Fibroblast of lung (primary cell): ENCODE data around the gene LYVE1.

Experiments
- EZH2 ChIP-seq: IDR thresholded peaks from 2 replicates; pipeline ENCODE4 v1.5.1; 2012; ENCODE audit warnings: low read length, control low read depth, mild to moderate bottlenecking; ENCODE audit errors: missing control alignments
- TF ChIP-seq, protein P1 (sequence below), 2 donors: IDR thresholded peaks in 1 of 2; conservative IDR thresholded peaks in 1 of 2; 1 replicate in 1 of 2; 2 replicates in 1 of 2; pipeline ENCODE4 v1.5.1; 2011 to 2012; ENCODE audit warnings: low read length in 2 of 2, control low read depth in 1 of 2, inconsistent platforms in 1 of 2, low read depth in 1 of 2, mild to moderate bottlenecking in 1 of 2

- TF ChIP-seq, protein P1, sequence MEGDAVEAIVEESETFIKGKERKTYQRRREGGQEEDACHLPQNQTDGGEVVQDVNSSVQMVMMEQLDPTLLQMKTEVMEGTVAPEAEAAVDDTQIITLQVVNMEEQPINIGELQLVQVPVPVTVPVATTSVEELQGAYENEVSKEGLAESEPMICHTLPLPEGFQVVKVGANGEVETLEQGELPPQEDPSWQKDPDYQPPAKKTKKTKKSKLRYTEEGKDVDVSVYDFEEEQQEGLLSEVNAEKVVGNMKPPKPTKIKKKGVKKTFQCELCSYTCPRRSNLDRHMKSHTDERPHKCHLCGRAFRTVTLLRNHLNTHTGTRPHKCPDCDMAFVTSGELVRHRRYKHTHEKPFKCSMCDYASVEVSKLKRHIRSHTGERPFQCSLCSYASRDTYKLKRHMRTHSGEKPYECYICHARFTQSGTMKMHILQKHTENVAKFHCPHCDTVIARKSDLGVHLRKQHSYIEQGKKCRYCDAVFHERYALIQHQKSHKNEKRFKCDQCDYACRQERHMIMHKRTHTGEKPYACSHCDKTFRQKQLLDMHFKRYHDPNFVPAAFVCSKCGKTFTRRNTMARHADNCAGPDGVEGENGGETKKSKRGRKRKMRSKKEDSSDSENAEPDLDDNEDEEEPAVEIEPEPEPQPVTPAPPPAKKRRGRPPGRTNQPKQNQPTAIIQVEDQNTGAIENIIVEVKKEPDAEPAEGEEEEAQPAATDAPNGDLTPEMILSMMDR (conservative IDR thresholded peaks at IDR 0.05 in 1 of 2, IDR thresholded peaks at IDR 0.05 in 1 of 2; ENCODE audit: low read depth in 1 of 2, low read length in 2 of 2), result no peak
- TF ChIP-seq EZH2, result no peak
Measured at GRCh38 chr11:10588904-10589303, 20.4 kb upstream of the LYVE1 start.
